DOHH2 (cell line): Measurements from ENCODE around the gene USHBP1.
"Not testable (repeated sequence)": the region's sequence is repeated elsewhere in the genome, so short reads cannot be mapped to it uniquely, and the experiment has no call there.

Experiments used
- H3F3A ChIP-seq: fragments of 200-600 bp; sonication (generic), shearing (Covaris generic); 2 replicates; pipeline ENCODE4 v1.6.0; 2016; ENCODE audit warnings: antibody characterized with exemption, mild to moderate bottlenecking; ENCODE audit not compliant: control insufficient read depth, insufficient read depth
- H3K27ac ChIP-seq: fragments of 200-600 bp; sonication (generic); 2 replicates; pipeline ENCODE4 v1.5.1; 2014; ENCODE audit warnings: low read depth, mild to moderate bottlenecking, low read length, moderate library complexity
- H3K27me3 ChIP-seq: fragments of 200-600 bp; sonication (generic); 2 replicates; pipeline ENCODE4 v1.6.1; 2014; ENCODE audit warnings: mild to moderate bottlenecking, low read length, mixed read lengths; ENCODE audit not compliant: control insufficient read depth
- H3K36me3 ChIP-seq: fragments of 200-600 bp; sonication (generic); 2 replicates; pipeline ENCODE4 v1.6.1; 2014; ENCODE audit warnings: mild to moderate bottlenecking, low read length, moderate library complexity, mixed read lengths; ENCODE audit not compliant: control insufficient read depth
- H3K4me1 ChIP-seq: fragments of 200-600 bp; sonication (generic); 2 replicates; pipeline ENCODE4 v1.6.1; 2014; ENCODE audit warnings: mild to moderate bottlenecking, low read length, mixed read lengths; ENCODE audit not compliant: control insufficient read depth
- H3K4me2 ChIP-seq: fragments of 200-600 bp; sonication (generic); 2 replicates; pipeline ENCODE4 v1.6.0; 2014; ENCODE audit warnings: mild to moderate bottlenecking, low read length, moderate library complexity
- H3K4me3 ChIP-seq: fragments of 200-600 bp; sonication (generic); 2 replicates; pipeline ENCODE4 v1.5.1; 2014; ENCODE audit warnings: mild to moderate bottlenecking, low read length, mixed read lengths
- H3K79me2 ChIP-seq: fragments of 200-600 bp; sonication (generic); 2 replicates; pipeline ENCODE4 v1.6.1; 2014; ENCODE audit warnings: mild to moderate bottlenecking, low read length, mixed read lengths; ENCODE audit not compliant: control insufficient read depth
- H3K9me2 ChIP-seq: fragments of 200-600 bp; sonication (generic); replicated peaks from 2 replicates; pipeline ENCODE4 v1.6.1; 2014; ENCODE audit warnings: mild to moderate bottlenecking, low read length, mixed read lengths; ENCODE audit not compliant: control insufficient read depth
- H3K9me3 ChIP-seq: fragments of 200-600 bp; sonication (generic); 2 replicates; pipeline ENCODE4 v1.6.1; 2014; ENCODE audit warnings: antibody characterized with exemption, low read length, mixed read lengths; ENCODE audit not compliant: control insufficient read depth, insufficient read depth
- H4K20me1 ChIP-seq: fragments of 200-600 bp; sonication (generic); 2 replicates; pipeline ENCODE4 v1.6.0; 2014; ENCODE audit warnings: low read depth, mild to moderate bottlenecking, antibody characterized with exemption, low read length, moderate library complexity; ENCODE audit not compliant: control insufficient read depth, insufficient read depth
- CTCF ChIP-seq: fragments of 200-600 bp; sonication (generic); IDR thresholded peaks from one replicate; pipeline ENCODE4 v1.5.1; 2014; ENCODE audit warnings: antibody characterized with exemption, mild to moderate bottlenecking, low read depth, low read length; ENCODE audit not compliant: poor library complexity, severe bottlenecking
- EZH2phosphoT487 ChIP-seq: fragments of 200-600 bp; sonication (generic); IDR thresholded peaks from 2 replicates; pipeline ENCODE4 v1.6.1; 2017; ENCODE audit warnings: borderline replicate concordance, mild to moderate bottlenecking, antibody characterized with exemption, low read length, moderate library complexity, mixed read lengths

The USHBP1 gene

GRCh38 chr19:17275441-17276175 is 11.1 kb upstream of the USHBP1 start:
- no peak overlapping the region for H3K4me3 ChIP-seq
- TF ChIP-seq EZH2phosphoT487 (no peak), CTCF (no peak)
- H4K20me1 ChIP-seq, result no peaks in the 10 kb centered on the region
- H3K9me3 ChIP-seq, result no peaks in the 10 kb centered on the region
- H3K79me2 ChIP-seq, result peaks cover 6% of the 10 kb centered on the region; the same call in 1 of the 2 replicates
- no peak overlapping the region for H3K27ac ChIP-seq
- peaks cover 19% of the 10 kb centered on the region for H3K4me1 ChIP-seq
- no peaks in the 10 kb centered on the region for H3K9me2 ChIP-seq
- peaks cover 69% of the 10 kb centered on the region for H3K36me3 ChIP-seq
- H3K4me2 ChIP-seq, result no peak overlapping the region
- H3K27me3 ChIP-seq, result no peaks in the 10 kb centered on the region
- H3F3A ChIP-seq, result peaks cover 11% of the 10 kb centered on the region

GRCh38 chr19:17274892-17275291 is 10.3 kb upstream of the USHBP1 start:
- not testable (repeated sequence) for H3K4me2 ChIP-seq, H4K20me1 ChIP-seq, H3K4me3 ChIP-seq, H3K27ac ChIP-seq, H3K9me2 ChIP-seq, H3K79me2 ChIP-seq, H3K9me3 ChIP-seq, H3K27me3 ChIP-seq
- Histone ChIP-seq H3K36me3 (peaks cover 74% of the 10 kb centered on the region), H3K4me1 (peaks cover 12% of the 10 kb centered on the region), H3F3A (peaks cover 10% of the 10 kb centered on the region)

GRCh38 chr19:17268754-17269153 is 4.2 kb upstream of the USHBP1 start:
- Histone ChIP-seq H3K27ac (no peak overlapping the region), H3F3A (peaks cover 15% of the 10 kb centered on the region), H3K27me3 (no peaks in the 10 kb centered on the region), H3K9me3 (no peaks in the 10 kb centered on the region), H3K9me2 (no peaks in the 10 kb centered on the region), H3K4me1 (peaks cover 35% of the 10 kb centered on the region), H4K20me1 (no peaks in the 10 kb centered on the region), H3K36me3 (peaks cover 32% of the 10 kb centered on the region), H3K4me3 (peak overlapping the region; percentile 97), H3K4me2 (peak overlapping the region; percentile 94), H3K79me2 (peaks cover 26% of the 10 kb centered on the region)
- TF ChIP-seq EZH2phosphoT487 (no peak), CTCF (no peak)

- Histone ChIP-seq H3K4me1 (peaks cover 40% of the 10 kb centered on the region), H3K27ac (peak within 1 kb of the TSS; percentile 100), H3K9me2 (no peaks in the 10 kb centered on the region), H3K4me2 (peak within 1 kb of the TSS; percentile 94), H3K4me3 (peak within 1 kb of the TSS; percentile 97), H3K27me3 (no peaks in the 10 kb centered on the region), H3F3A (peaks cover 20% of the 10 kb centered on the region), H4K20me1 (no peaks in the 10 kb centered on the region), H3K36me3 (peaks cover 24% of the 10 kb centered on the region), H3K9me3 (no peaks in the 10 kb centered on the region), H3K79me2 (peaks cover 26% of the 10 kb centered on the region)
- no peak for TF ChIP-seq CTCF
- no peak for TF ChIP-seq EZH2phosphoT487
These were observed 2.6 kb upstream of the USHBP1 start, which contains the start of gene BABAM1 for GRCh38 chr19:17266975-17267788. BABAM1 (plus strand) TSS chr19:17267443; CDS start chr19:17268807, 1,364 bp downstream.
